Activated naive CD8-positive, alpha-beta T cell treated with anti-CD3 and anti-CD28 coated beads, Interleukin-2, amount 50 U/mL, for 24 hours (primary cell): ENCODE measurements around the gene GOLGA6L7.
"Not testable (repeated sequence)": the region's sequence is repeated elsewhere in the genome, so short reads cannot be mapped to it uniquely, and the experiment has no call there.

ENCODE experiments used
- ATAC-seq: fragments of 150-1000 bp; cut with Tn5 transposase; one replicate; pipeline ENCODE4 v1.10.0; 2021
- DNase-seq: peaks from one replicate; pipeline ENCODE4 v3.0.0; 2021
- H3K27ac Mint-ChIP-seq: one replicate; pipeline ENCODE4 v1.8.0; 2021; ENCODE audit warnings: mild to moderate bottlenecking, mixed read lengths
- H3K27me3 Mint-ChIP-seq: one replicate; pipeline ENCODE4 v1.8.0; 2021; ENCODE audit warnings: mixed read lengths
- H3K36me3 Mint-ChIP-seq: one replicate; pipeline ENCODE4 v1.8.0; 2021; ENCODE audit warnings: low read depth, mixed read lengths
- H3K4me1 Mint-ChIP-seq: one replicate; pipeline ENCODE4 v1.8.0; 2021; ENCODE audit warnings: mixed read lengths
- H3K4me3 Mint-ChIP-seq: one replicate; pipeline ENCODE4 v1.8.0; 2021; ENCODE audit warnings: mild to moderate bottlenecking, moderate library complexity, mixed read lengths
- H3K9me3 Mint-ChIP-seq: one replicate; pipeline ENCODE4 v1.8.0; 2021; ENCODE audit warnings: mixed read lengths

GOLGA6L7 gene

DNA sequence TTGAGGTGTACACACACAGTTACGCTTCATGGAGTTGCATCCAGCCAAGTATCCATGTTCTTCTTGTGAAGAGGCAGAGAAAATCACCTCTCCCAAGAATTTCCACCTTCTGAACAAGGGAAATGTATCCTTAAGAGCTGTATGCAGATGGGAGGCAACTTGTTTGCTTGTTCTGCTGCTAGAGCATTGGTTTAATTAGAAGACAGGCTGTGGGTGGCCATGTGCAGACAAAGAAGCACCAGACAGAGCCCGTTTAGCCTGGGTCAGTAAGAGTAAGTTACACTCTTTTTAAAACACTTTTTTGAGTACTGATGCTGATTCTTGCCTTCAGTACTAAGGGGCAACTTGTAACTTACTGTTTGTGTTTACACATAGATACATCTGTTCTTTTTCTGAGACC lies 50.2 kb downstream of the GOLGA6L7 start:
- not testable (repeated sequence) for H3K27ac Mint-ChIP-seq, ATAC-seq, H3K27me3 Mint-ChIP-seq, H3K4me1 Mint-ChIP-seq, H3K9me3 Mint-ChIP-seq, H3K36me3 Mint-ChIP-seq, H3K4me3 Mint-ChIP-seq, DNase-seq

DNA sequence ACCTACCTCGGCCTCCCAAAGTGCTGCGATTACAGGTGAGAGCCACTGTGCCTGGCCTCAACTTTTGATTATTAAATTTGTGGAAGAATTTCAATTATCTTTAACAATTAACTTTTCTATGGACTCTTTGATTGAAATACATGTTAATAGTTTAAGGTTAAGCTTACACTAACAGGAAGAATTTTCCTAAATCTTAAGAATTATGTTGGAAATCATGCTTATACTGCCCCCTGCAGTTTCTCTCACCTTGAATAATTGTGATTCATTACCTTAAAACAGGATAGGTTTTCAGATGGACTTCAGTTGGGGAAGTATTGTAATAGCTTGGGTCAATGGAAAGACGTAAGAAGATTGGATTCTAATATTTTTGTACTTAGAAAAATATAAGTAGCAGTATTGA lies 54.2 kb downstream of the GOLGA6L7 start:
- not testable (repeated sequence) for H3K36me3 Mint-ChIP-seq, DNase-seq, H3K27ac Mint-ChIP-seq, ATAC-seq, H3K4me3 Mint-ChIP-seq, H3K4me1 Mint-ChIP-seq, H3K9me3 Mint-ChIP-seq
- peaks cover 16% of the 10 kb centered on the region for H3K27me3 Mint-ChIP-seq
